Osteoblast (primary cell): ENCODE results near the gene PRDM5. TPM values are rescaled to one million over a fixed set of nuclear protein-coding genes. Genes with fewer than 3 reads are reported as not detected.

Experiments
- DNase-seq: peaks from one replicate; pipeline ENCODE4 v3.0.0; 2011; ENCODE audit warnings: low spot score, mixed read lengths; ENCODE audit not compliant: insufficient read length; ENCODE audit errors: missing footprints
- H2AFZ ChIP-seq: 2 replicates; pipeline ENCODE4 v1.6.0; 2011; ENCODE audit warnings: mild to moderate bottlenecking, low read length
- H3K27ac ChIP-seq: 2 replicates; pipeline ENCODE4 v1.5.1; 2011; ENCODE audit warnings: mild to moderate bottlenecking, low read depth, low read length, moderate library complexity
- H3K27me3 ChIP-seq: 2 replicates; pipeline ENCODE4 v1.6.0; 2012; ENCODE audit warnings: mild to moderate bottlenecking, control low read depth, inconsistent platforms, low read length, moderate library complexity; ENCODE audit not compliant: insufficient read depth
- H3K36me3 ChIP-seq: 2 replicates; pipeline ENCODE4 v1.5.1; 2011; ENCODE audit warnings: mild to moderate bottlenecking, low read length, control low read depth, moderate library complexity; ENCODE audit not compliant: insufficient read depth
- H3K4me1 ChIP-seq: 2 replicates; pipeline ENCODE4 v1.5.1; 2011; ENCODE audit warnings: mild to moderate bottlenecking, low read length, control low read depth, moderate library complexity; ENCODE audit not compliant: insufficient read depth
- H3K4me2 ChIP-seq: 2 replicates; pipeline ENCODE4 v1.6.0; 2011; ENCODE audit warnings: mild to moderate bottlenecking, low read length; ENCODE audit not compliant: insufficient read depth
- H3K4me3 ChIP-seq: fragments of 200-600 bp; sonication (generic); 3 replicates; pipeline ENCODE4 v1.5.1; 2012; ENCODE audit warnings: mild to moderate bottlenecking, low read length, inconsistent platforms; ENCODE audit not compliant: insufficient read depth
- H3K79me2 ChIP-seq: 2 replicates; pipeline ENCODE4 v1.6.0; 2012; ENCODE audit warnings: mild to moderate bottlenecking, low read length, control low read depth, inconsistent platforms; ENCODE audit not compliant: insufficient read depth
- H3K9me3 ChIP-seq: 2 replicates; pipeline ENCODE4 v1.5.1; 2011; ENCODE audit warnings: low read depth, low read length, control low read depth
- H4K20me1 ChIP-seq: 2 replicates; pipeline ENCODE4 v1.6.0; 2012; ENCODE audit warnings: mild to moderate bottlenecking, low read length, control low read depth; ENCODE audit not compliant: insufficient read depth
- total RNA-seq: library from RNA; depleted of rRNA; stranded (reverse); fragments of >200 nt; gene quantifications from 2 replicates; pipeline ENCODE4 v1.2.3, GENCODE V29; 2012
- TF ChIP-seq, protein P1 (sequence below): IDR thresholded peaks from 2 replicates; pipeline ENCODE4 v1.5.1; 2011; ENCODE audit warnings: mild to moderate bottlenecking, low read depth, low read length, moderate library complexity; ENCODE audit errors: extremely low read depth

PRDM5 gene
- total RNA-seq, 1 donor = 39.4 TPM

DNA sequence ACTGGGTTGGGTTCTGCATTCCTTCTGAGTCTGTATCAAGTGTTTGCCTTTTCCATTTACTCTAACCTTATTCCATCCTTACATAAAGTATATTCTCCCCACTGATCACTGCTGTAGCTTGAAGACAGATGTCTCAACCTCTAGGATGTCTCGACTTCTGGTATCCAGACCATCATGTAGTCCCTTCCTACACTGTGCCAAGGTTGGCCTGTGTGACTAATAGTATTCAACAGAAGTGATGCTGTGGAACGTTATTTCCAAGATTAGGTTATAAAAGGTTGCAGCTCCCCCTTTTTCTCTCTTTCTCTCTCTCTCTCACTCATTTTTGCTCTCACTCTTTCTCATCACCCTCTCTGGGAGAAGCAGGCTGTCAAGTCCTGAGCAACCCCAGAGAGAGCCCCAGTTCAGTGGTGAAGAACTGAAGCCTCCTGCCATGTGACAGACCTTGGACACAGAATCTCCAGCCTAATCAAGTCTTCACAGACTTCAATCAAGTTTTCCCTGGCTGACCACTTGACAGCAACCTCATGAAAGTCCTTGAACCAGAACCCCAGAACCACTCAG, 75.4 kb downstream of the PRDM5 start:
- Histone ChIP-seq H3K79me2 (no peaks in the 10 kb centered on the region), H3K27ac (no peak overlapping the region), H2AFZ (no peak overlapping the region), H3K4me3 (no peak overlapping the region), H3K27me3 (no peaks in the 10 kb centered on the region), H3K36me3 (peaks cover 5% of the 10 kb centered on the region), H3K4me2 (no peak overlapping the region), H3K4me1 (peaks cover 29% of the 10 kb centered on the region), H3K9me3 (no peaks in the 10 kb centered on the region), H4K20me1 (no peaks in the 10 kb centered on the region)
- TF ChIP-seq, protein P1, sequence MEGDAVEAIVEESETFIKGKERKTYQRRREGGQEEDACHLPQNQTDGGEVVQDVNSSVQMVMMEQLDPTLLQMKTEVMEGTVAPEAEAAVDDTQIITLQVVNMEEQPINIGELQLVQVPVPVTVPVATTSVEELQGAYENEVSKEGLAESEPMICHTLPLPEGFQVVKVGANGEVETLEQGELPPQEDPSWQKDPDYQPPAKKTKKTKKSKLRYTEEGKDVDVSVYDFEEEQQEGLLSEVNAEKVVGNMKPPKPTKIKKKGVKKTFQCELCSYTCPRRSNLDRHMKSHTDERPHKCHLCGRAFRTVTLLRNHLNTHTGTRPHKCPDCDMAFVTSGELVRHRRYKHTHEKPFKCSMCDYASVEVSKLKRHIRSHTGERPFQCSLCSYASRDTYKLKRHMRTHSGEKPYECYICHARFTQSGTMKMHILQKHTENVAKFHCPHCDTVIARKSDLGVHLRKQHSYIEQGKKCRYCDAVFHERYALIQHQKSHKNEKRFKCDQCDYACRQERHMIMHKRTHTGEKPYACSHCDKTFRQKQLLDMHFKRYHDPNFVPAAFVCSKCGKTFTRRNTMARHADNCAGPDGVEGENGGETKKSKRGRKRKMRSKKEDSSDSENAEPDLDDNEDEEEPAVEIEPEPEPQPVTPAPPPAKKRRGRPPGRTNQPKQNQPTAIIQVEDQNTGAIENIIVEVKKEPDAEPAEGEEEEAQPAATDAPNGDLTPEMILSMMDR = no peak
- no peak for DNase-seq

DNA sequence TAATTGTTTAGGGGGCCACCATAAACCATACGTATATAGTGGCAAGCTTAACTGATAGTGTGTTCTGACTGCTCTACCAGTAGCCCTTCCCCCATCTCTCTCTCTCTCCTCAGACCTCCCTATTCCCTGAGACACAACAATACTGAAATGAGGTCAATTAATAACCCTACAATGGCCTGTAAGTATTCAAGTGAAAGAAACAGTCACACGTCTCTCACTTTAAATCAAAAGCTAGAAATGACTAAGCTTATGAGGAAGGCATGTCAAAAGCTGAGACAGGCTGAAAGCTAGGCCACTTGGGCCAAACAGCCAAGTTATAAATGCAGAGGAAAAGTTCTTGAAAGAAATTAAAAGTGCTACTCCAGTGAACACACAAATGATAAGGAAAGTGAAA, 78.0 kb downstream of the PRDM5 start:
- Histone ChIP-seq H3K27ac (no peak overlapping the region), H3K4me3 (no peak overlapping the region), H3K36me3 (peaks cover 5% of the 10 kb centered on the region), H3K4me1 (peaks cover 30% of the 10 kb centered on the region), H3K27me3 (no peaks in the 10 kb centered on the region), H3K9me3 (no peaks in the 10 kb centered on the region), H4K20me1 (no peaks in the 10 kb centered on the region), H2AFZ (peak overlapping the region; percentile 31), H3K79me2 (no peaks in the 10 kb centered on the region), H3K4me2 (no peak overlapping the region)
- DNase-seq = no peak
- TF ChIP-seq, protein P1 = no peak

DNA sequence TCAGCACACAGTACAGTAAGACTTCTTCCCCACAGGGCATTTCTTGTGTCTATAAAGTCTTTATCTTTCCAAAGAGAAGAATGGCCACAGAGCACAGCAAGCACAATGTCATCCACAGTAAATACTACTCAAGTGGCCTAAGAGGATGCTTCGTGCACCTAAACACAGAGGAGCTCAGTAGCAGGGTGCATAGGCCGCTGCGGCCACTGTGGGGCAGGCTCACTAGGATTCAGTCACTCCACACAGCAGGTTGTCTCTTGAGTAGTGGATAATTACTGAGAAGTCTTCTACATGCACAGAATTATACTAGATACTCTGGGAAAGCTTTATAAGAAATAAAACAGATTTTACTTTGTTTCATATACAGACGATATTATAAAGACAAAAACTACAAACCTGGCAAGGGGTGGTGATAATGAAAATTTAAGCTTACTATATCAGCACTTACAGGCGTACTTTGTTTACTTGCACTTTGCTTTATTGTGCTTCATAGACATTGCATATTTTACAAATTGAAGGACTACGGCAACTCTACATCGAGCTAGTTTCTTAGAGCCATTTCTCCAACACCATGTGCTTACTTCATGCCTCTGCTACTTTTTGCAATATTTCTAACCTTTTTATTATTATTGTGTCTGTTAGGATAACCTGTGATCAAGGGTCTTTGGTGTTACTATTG, 78.5 kb downstream of the PRDM5 start:
- no peak for DNase-seq
- H4K20me1 ChIP-seq = no peaks in the 10 kb centered on the region
- no peaks in the 10 kb centered on the region for H3K27me3 ChIP-seq
- no peak overlapping the region for H3K4me3 ChIP-seq
- H3K36me3 ChIP-seq = peaks cover 5% of the 10 kb centered on the region
- H3K79me2 ChIP-seq = no peaks in the 10 kb centered on the region
- TF ChIP-seq, protein P1 = peak; percentile 23
- no peak overlapping the region for H2AFZ ChIP-seq
- H3K9me3 ChIP-seq = no peaks in the 10 kb centered on the region
- no peak overlapping the region for H3K27ac ChIP-seq
- H3K4me2 ChIP-seq = no peak overlapping the region
- H3K4me1 ChIP-seq = peaks cover 24% of the 10 kb centered on the region

DNA sequence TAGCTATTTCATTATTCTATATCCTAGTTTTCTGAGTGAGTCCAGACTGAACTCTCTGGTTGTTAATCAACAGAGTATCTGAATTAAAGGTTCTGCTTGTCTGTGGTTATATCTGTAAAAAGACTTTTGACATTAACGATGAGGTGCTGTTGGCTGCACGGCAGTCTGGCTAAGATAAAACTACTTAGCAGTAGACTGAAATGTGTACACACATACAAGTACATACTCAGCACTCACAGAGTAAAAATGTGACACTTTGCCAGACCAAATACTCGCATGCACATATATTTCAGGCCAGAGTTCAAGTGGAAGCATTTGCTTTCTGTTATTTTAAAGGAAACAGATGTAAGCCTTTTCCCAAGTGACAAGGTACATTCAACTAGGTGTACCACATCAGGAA, 80.5 kb downstream of the PRDM5 start:
- peak; percentile 64 for DNase-seq
- no peaks in the 10 kb centered on the region for H3K79me2 ChIP-seq
- H4K20me1 ChIP-seq = no peaks in the 10 kb centered on the region
- no peaks in the 10 kb centered on the region for H3K9me3 ChIP-seq
- H3K4me1 ChIP-seq = peaks cover 20% of the 10 kb centered on the region
- no peak overlapping the region for H2AFZ ChIP-seq
- H3K36me3 ChIP-seq = peaks cover 3% of the 10 kb centered on the region
- TF ChIP-seq, protein P1 = no peak
- H3K27me3 ChIP-seq = no peaks in the 10 kb centered on the region
- H3K27ac ChIP-seq = peak overlapping the region; percentile 30
- peak overlapping the region; percentile 26 for H3K4me2 ChIP-seq
- H3K4me3 ChIP-seq = no peak overlapping the region
